Prostate gland (tissue), 2 donors: ENCODE results near the gene MFSD6. TPM values are rescaled to one million over a fixed set of nuclear protein-coding genes. Genes with fewer than 3 reads are reported as not detected.

Source experiments
- DNase-seq: peaks from one replicate; pipeline ENCODE4 v3.0.0-alpha.2; 2019; ENCODE audit warnings: low spot score
- H3K27ac ChIP-seq, 2 donors: fragments of 200-600 bp; sonication (generic); 2 replicates each; pipeline ENCODE4 v1.5.1; 2017 to 2019
- H3K27me3 ChIP-seq: fragments of 200-600 bp; sonication (generic); replicated peaks from 2 replicates; pipeline ENCODE4 v1.5.1; 2019; ENCODE audit not compliant: insufficient read depth
- H3K36me3 ChIP-seq, 2 donors: fragments of 200-600 bp; sonication (generic); 1 replicate in 1 of 2; 2 replicates in 1 of 2; pipeline versions ENCODE4 v1.5.1 to v1.8.1; 2017 to 2019
- H3K4me1 ChIP-seq: fragments of 200-600 bp; sonication (generic); replicated peaks from 2 replicates; pipeline ENCODE4 v1.5.1; 2019
- H3K4me3 ChIP-seq, 2 donors: fragments of 200-600 bp; sonication (generic); 2 replicates each; pipeline ENCODE4 v1.5.1; 2017 to 2019
- H3K9me3 ChIP-seq: fragments of 200-600 bp; sonication (generic); 2 replicates; pipeline ENCODE4 v1.5.1; 2017
- CTCF ChIP-seq, 4 experiments: fragments of 200-600 bp in 2 of 4; fragments of 450-650 bp in 2 of 4; sonication (generic) in 2 of 4; IDR thresholded peaks; 1 replicate in 3 of 4; 2 replicates in 1 of 4; pipeline ENCODE4 v1.5.1; 2016 to 2019; ENCODE audit warnings: antibody characterized with exemption in 4 of 4, mild to moderate bottlenecking in 2 of 4, moderate library complexity in 2 of 4
- POLR2A ChIP-seq: fragments of 450-650 bp; IDR thresholded peaks from one replicate; pipeline ENCODE4 v1.6.1; 2016; ENCODE audit warnings: antibody characterized with exemption, mild to moderate bottlenecking
- POLR2AphosphoS5 ChIP-seq: sonication (generic); formaldehyde crosslinking; IDR thresholded peaks from one replicate; pipeline ENCODE4 v1.6.1; 2017; ENCODE audit warnings: antibody characterized with exemption
- WGBS: methylation state at CpG from one replicate; pipeline ENCODE4 v1.1.5; 2018; 5-methylcytosine and 5-hydroxymethylcytosine counted together
- intact Hi-C: fragments of 100-400 bp; cut with DNase I; formaldehyde crosslinking; loops from one replicate; pipeline ENCODE4 v1.14.2; 2022
- total RNA-seq, 2 donors: library from RNA; depleted of rRNA; stranded (reverse); fragments of >200 nt; gene quantifications; one replicate each; pipeline ENCODE4 v1.1.0, GENCODE V29; 2016

MFSD6 gene
- total RNA-seq, 2 donors from 2014 or later: 89.1 to 114 TPM

- WGBS: 35% methylated on average over 2 of the region's 2 CpGs
- Histone ChIP-seq H3K4me3 (no peak overlapping the region), H3K4me1 (peaks cover 12% of the 10 kb centered on the region), H3K27me3 (no peaks in the 10 kb centered on the region), H3K9me3 (no peaks in the 10 kb centered on the region), H3K27ac (peak overlapping the region; percentile 52 to 69), H3K36me3 (no peaks in the 10 kb centered on the region)
- TF ChIP-seq POLR2AphosphoS5: peak; percentile 76
- TF ChIP-seq POLR2A: no peak
- TF ChIP-seq CTCF (IDR thresholded peaks at IDR 0.05): no peak
- intact Hi-C loops: loop anchor here (5.0 kb wide), 1 partner anchor 62 kb away; the partner anchor contains the start of gene MFSD6
- peak; percentile 69 for DNase-seq
Measured at GRCh38 chr2:190469771-190470170, 61.6 kb downstream of the MFSD6 start.

GRCh38 chr2:190470256-190470826, 62.2 kb downstream of the MFSD6 start:
- no peaks in the 10 kb centered on the region for H3K27me3 ChIP-seq
- no peaks in the 10 kb centered on the region for H3K36me3 ChIP-seq
- H3K9me3 ChIP-seq: no peaks in the 10 kb centered on the region
- WGBS: 70% methylated on average over 5 of the region's 5 CpGs
- peaks cover 12% of the 10 kb centered on the region for H3K4me1 ChIP-seq
- DNase-seq: no peak
- no peak for TF ChIP-seq CTCF (IDR thresholded peaks at IDR 0.05)
- no peak for TF ChIP-seq POLR2AphosphoS5
- no peak for TF ChIP-seq POLR2A
- peak overlapping the region; percentile 52 to 69 for H3K27ac ChIP-seq
- H3K4me3 ChIP-seq: no peak overlapping the region
- intact Hi-C loops: no loop called here

- intact Hi-C loops: no loop called here
- Histone ChIP-seq H3K9me3 (no peaks in the 10 kb centered on the region), H3K36me3 (no peaks in the 10 kb centered on the region), H3K27ac (peak overlapping the region; percentile 41 to 72), H3K27me3 (no peaks in the 10 kb centered on the region), H3K4me1 (no peaks in the 10 kb centered on the region), H3K4me3 (no peak overlapping the region)
- DNase-seq: peak; percentile 39
- peak; percentile 23 for TF ChIP-seq POLR2AphosphoS5
- no peak for TF ChIP-seq CTCF (IDR thresholded peaks at IDR 0.05)
- no peak for TF ChIP-seq POLR2A
- WGBS: 38% methylated on average over 4 of the region's 4 CpGs
Measured at GRCh38 chr2:190477661-190478454, 69.7 kb downstream of the MFSD6 start.

GRCh38 chr2:190478572-190479195, 70.5 kb downstream of the MFSD6 start:
- no peak for DNase-seq
- H3K4me1 ChIP-seq: no peaks in the 10 kb centered on the region
- no peaks in the 10 kb centered on the region for H3K36me3 ChIP-seq
- intact Hi-C loops: no loop called here
- H3K4me3 ChIP-seq: no peak overlapping the region
- no peak for TF ChIP-seq POLR2A
- no peak for TF ChIP-seq CTCF (IDR thresholded peaks at IDR 0.05)
- TF ChIP-seq POLR2AphosphoS5: no peak
- H3K27me3 ChIP-seq: no peaks in the 10 kb centered on the region
- 80% methylated on average over 3 of the region's 3 CpGs for WGBS
- H3K9me3 ChIP-seq: no peaks in the 10 kb centered on the region
- H3K27ac ChIP-seq: peak overlapping the region; percentile 41 to 72
